Transverse colon (tissue), 4 donors: Measurements from ENCODE around the gene SF3B2. TPM values are rescaled to one million over a fixed set of nuclear protein-coding genes. Genes with fewer than 3 reads are reported as not detected.
A peak's percentile ranks its signal among the peaks of the same experiment; 100 is the strongest.

Source experiments
- DNase-seq: peaks from one replicate; pipeline ENCODE4 v3.0.0-alpha.2; 2019
- H3K27ac ChIP-seq, 4 donors: fragments of 200-600 bp; sonication (generic); 2 replicates each; pipeline ENCODE4 v1.5.1; 2016 to 2018; ENCODE audit warnings: inconsistent platforms in 4 of 4
- H3K27me3 ChIP-seq: fragments of 200-600 bp; sonication (generic); 2 replicates; pipeline ENCODE4 v1.5.1; 2017; ENCODE audit warnings: inconsistent platforms
- H3K36me3 ChIP-seq, 4 donors: fragments of 200-600 bp; sonication (generic); 2 replicates each; pipeline ENCODE4 v1.5.1; 2017 to 2019; ENCODE audit warnings: inconsistent platforms in 4 of 4
- H3K4me1 ChIP-seq, 4 donors: fragments of 200-600 bp; sonication (generic); 2 replicates each; pipeline ENCODE4 v1.5.1; 2017 to 2020; ENCODE audit warnings: inconsistent platforms in 4 of 4
- H3K4me3 ChIP-seq, 4 donors: fragments of 200-600 bp; sonication (generic); 1 replicate in 1 of 4; 2 replicates in 3 of 4; pipeline versions ENCODE4 v1.5.1 to v1.6.1; 2017 to 2019; ENCODE audit warnings: inconsistent platforms in 4 of 4
- H3K9me3 ChIP-seq, 2 donors: fragments of 200-600 bp; sonication (generic); 2 replicates each; pipeline ENCODE4 v1.5.1; 2017 to 2019; ENCODE audit warnings: inconsistent platforms in 2 of 2
- CTCF ChIP-seq, 5 experiments: fragments of 200-600 bp in 3 of 5; fragments of 450-650 bp in 2 of 5; sonication (generic) in 3 of 5; IDR thresholded peaks; 1 replicate in 2 of 5; 2 replicates in 3 of 5; pipeline ENCODE4 v1.5.1; 2016 to 2017; ENCODE audit warnings: antibody characterized with exemption in 5 of 5, inconsistent platforms in 3 of 5, mild to moderate bottlenecking in 2 of 5, moderate library complexity in 1 of 5
- EP300 ChIP-seq: sonication (generic); formaldehyde crosslinking; IDR thresholded peaks from one replicate; pipeline ENCODE4 v1.6.1; 2017; ENCODE audit warnings: antibody characterized with exemption, low read depth
- POLR2A ChIP-seq: fragments of 450-650 bp; IDR thresholded peaks from one replicate; pipeline ENCODE4 v1.6.1; 2016; ENCODE audit warnings: antibody characterized with exemption, mild to moderate bottlenecking, moderate library complexity
- POLR2AphosphoS5 ChIP-seq, 3 donors: sonication (generic); formaldehyde crosslinking; IDR thresholded peaks; one replicate each; pipeline ENCODE4 v1.6.1; 2016; ENCODE audit warnings: antibody characterized with exemption in 3 of 3
- WGBS, 2 donors: methylation state at CpG; one replicate each; pipeline ENCODE4 v1.1.5; 2018; ENCODE audit warnings: low coverage in 1 of 2; 5-methylcytosine and 5-hydroxymethylcytosine counted together
- in situ Hi-C, 4 donors: fragments of 200-750 bp; cut with MboI; loops; one replicate each; pipeline versions ENCODE4 v1.15.0 to v1.15.1; 2017; ENCODE audit warnings: low sequenced_read_pairs in 3 of 4, low pct_ligation_motif_present in 1 of 4, low pct_unique_long_range_greater_than_20kb in 1 of 4
- intact Hi-C: fragments of 100-400 bp; cut with DNase I; formaldehyde crosslinking; loops from one replicate; pipeline ENCODE4 v1.15.1; 2023; ENCODE audit warnings: low total_unique reads
- total RNA-seq, 4 donors: library from RNA; depleted of rRNA; stranded (reverse); fragments of >200 nt; gene quantifications; one replicate each; pipeline ENCODE4 v1.1.0, GENCODE V29; 2016

SF3B2 gene
- total RNA-seq, 4 donors from 2014 or later = 71.8 to 152 (median 137) TPM

- Histone ChIP-seq H3K4me3 (no peak overlapping the region), H3K27ac (peak overlapping the region in 3 of 4 donors; percentile 1 to 53 (median 36)), H3K9me3 (no peaks in the 10 kb centered on the region), H3K27me3 (no peaks in the 10 kb centered on the region), H3K36me3 (no peaks in the 10 kb centered on the region), H3K4me1 (peaks cover 14 to 45% (median 24%) of the 10 kb centered on the region in 4 donors)
- 50 to 70% methylated on average over 6 to 8 of the region's 8 CpGs for whole genome bisulfite sequencing, 2 donors
- intact Hi-C loops = no loop called here
- TF ChIP-seq CTCF (IDR thresholded peaks at IDR 0.05) (no peak), POLR2A (no peak), POLR2AphosphoS5 (IDR thresholded peaks at IDR 0.05) (no peak), EP300 (no peak)
- DNase-seq = no peak
- in situ Hi-C loops = no loop called here
Measured at GRCh38 chr11:66115638-66116301, 63.6 kb downstream of the SF3B2 start.

- Histone ChIP-seq H3K36me3 (no peaks in the 10 kb centered on the region), H3K27ac (peak overlapping the region in 2 of 4 donors; percentile 1 to 53), H3K4me3 (no peak overlapping the region), H3K4me1 (peaks cover 14 to 42% (median 22%) of the 10 kb centered on the region in 4 donors), H3K27me3 (no peaks in the 10 kb centered on the region), H3K9me3 (no peaks in the 10 kb centered on the region)
- in situ Hi-C loops (no loop called here), intact Hi-C loops (no loop called here)
- TF ChIP-seq POLR2A (no peak), POLR2AphosphoS5 (IDR thresholded peaks at IDR 0.05) (no peak), EP300 (no peak), CTCF (IDR thresholded peaks at IDR 0.05) (no peak)
- no peak for DNase-seq
- WGBS, 2 donors = 62 to 79% methylated on average over 3 to 7 of the region's 7 CpGs
Measured at GRCh38 chr11:66116576-66117361, 64.6 kb downstream of the SF3B2 start.

DNA sequence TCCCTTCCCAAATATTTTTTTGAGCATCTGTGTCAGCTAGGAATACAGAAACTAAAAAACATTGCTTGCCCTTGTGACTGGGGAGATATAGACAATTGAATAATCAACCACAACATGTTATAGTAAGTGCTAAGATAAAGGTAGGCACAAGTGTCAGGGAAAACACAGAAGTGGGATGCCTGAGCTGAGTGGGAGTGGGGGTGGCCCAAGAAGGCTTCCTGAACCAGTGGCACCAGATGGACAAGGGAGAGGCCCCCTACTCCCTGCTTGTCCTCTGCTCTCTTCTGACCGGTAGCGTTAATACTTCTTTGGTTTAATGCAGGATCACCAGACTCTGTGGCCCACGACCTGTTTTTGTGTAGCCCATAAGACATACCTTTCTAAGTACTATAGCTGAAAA, 66.7 kb downstream of the SF3B2 start:
- H3K27ac ChIP-seq = peak overlapping the region in 1 of 4 donors; percentile 28
- 62 to 90% methylated on average over 3 of the region's 3 CpGs for WGBS, 2 donors
- in situ Hi-C loops (no loop called here), intact Hi-C loops (no loop called here)
- no peaks in the 10 kb centered on the region for H3K36me3 ChIP-seq
- H3K4me3 ChIP-seq = no peak overlapping the region
- H3K27me3 ChIP-seq = no peaks in the 10 kb centered on the region
- H3K9me3 ChIP-seq = no peaks in the 10 kb centered on the region
- TF ChIP-seq CTCF (IDR thresholded peaks at IDR 0.05) (no peak), EP300 (no peak), POLR2A (no peak), POLR2AphosphoS5 (IDR thresholded peaks at IDR 0.05) (no peak)
- DNase-seq = no peak
- H3K4me1 ChIP-seq = peaks cover 0 to 21% (median 4%) of the 10 kb centered on the region in 4 donors

Other genes starting within 250 kb of the SF3B2 start
- 10 to 100 TPM in 1 of 4 donors, 1 to 10 TPM in 1, under 1 TPM in 1, not detected in 1; 0.60 to 10.0 (median 1.6) TPM for gene SNX32, start 218.4 kb upstream of the SF3B2 start, total RNA-seq
- 1,000 to 10,000 TPM; 1,308 to 1,852 (median 1,703) TPM for gene CFL1, start 194.2 kb upstream of the SF3B2 start, total RNA-seq
- gene MUS81, start 191.9 kb upstream of the SF3B2 start, total RNA-seq = 100 to 1,000 TPM in 1 of 4 donors, 10 to 100 TPM in 3; 58.3 to 191 (median 81.2) TPM
- gene EFEMP2, start 179.6 kb upstream of the SF3B2 start, total RNA-seq = 10 to 100 TPM; 15.2 to 34.4 (median 25.1) TPM
- 1 to 10 TPM in 2 of 4 donors, not detected in 2; 1.1 to 1.8 TPM for gene CTSW, start 172.5 kb upstream of the SF3B2 start, total RNA-seq
- 10 to 100 TPM; 53.4 to 82.6 (median 75.9) TPM for gene FIBP, start 163.9 kb upstream of the SF3B2 start, total RNA-seq
- 100 to 1,000 TPM in 1 of 4 donors, 10 to 100 TPM in 2, 1 to 10 TPM in 1; 7.9 to 140 (median 23.1) TPM for gene CCDC85B, start 161.7 kb upstream of the SF3B2 start, total RNA-seq
- 10 to 100 TPM in 1 of 4 donors, 1 to 10 TPM in 1, not detected in 2; 1.2 to 11.6 TPM for gene FOSL1, start 152.0 kb upstream of the SF3B2 start, total RNA-seq
- gene C11orf68, start 133.3 kb upstream of the SF3B2 start, total RNA-seq = 10 to 100 TPM; 15.2 to 59.5 (median 22.8) TPM
- 10 to 100 TPM; 15.7 to 63.2 (median 57.0) TPM for gene DRAP1, start 132.9 kb upstream of the SF3B2 start, total RNA-seq
- not detected for gene TSGA10IP, start 106.9 kb upstream of the SF3B2 start, total RNA-seq
- 10 to 100 TPM; 31.8 to 76.3 (median 34.3) TPM for gene SART1, start 90.6 kb upstream of the SF3B2 start, total RNA-seq
- gene EIF1AD, start 50.2 kb upstream of the SF3B2 start, total RNA-seq = 10 to 100 TPM; 14.6 to 82.6 (median 31.2) TPM
- gene BANF1, start 49.9 kb upstream of the SF3B2 start, total RNA-seq = 10 to 100 TPM; 27.9 to 79.7 (median 34.0) TPM
- gene CST6, start 40.4 kb upstream of the SF3B2 start, total RNA-seq = not detected
- gene CATSPER1, start 25.9 kb upstream of the SF3B2 start, total RNA-seq = not detected
- gene GAL3ST3, start 3.2 kb upstream of the SF3B2 start, total RNA-seq = not detected
- gene PACS1, start 17.9 kb downstream of the SF3B2 start, total RNA-seq = 10 to 100 TPM in 3 of 4 donors, 1 to 10 TPM in 1; 9.8 to 52.0 (median 27.2) TPM
- 10 to 100 TPM in 2 of 4 donors, 1 to 10 TPM in 2; 5.1 to 15.6 (median 11.1) TPM for gene KLC2, start 205.3 kb downstream of the SF3B2 start, total RNA-seq
- gene RAB1B, start 216.3 kb downstream of the SF3B2 start, total RNA-seq = 100 to 1,000 TPM in 3 of 4 donors, 10 to 100 TPM in 1; 89.8 to 141 (median 131) TPM
- under 1 TPM in 1 of 4 donors, not detected in 3; 0.41 TPM for gene CNIH2, start 225.8 kb downstream of the SF3B2 start, total RNA-seq
- 10 to 100 TPM; 60.6 to 99.7 (median 72.3) TPM for gene YIF1A, start 236.8 kb downstream of the SF3B2 start, total RNA-seq
- gene TMEM151A, start 239.5 kb downstream of the SF3B2 start, total RNA-seq = under 1 TPM in 2 of 4 donors, not detected in 2; 0.55 to 0.75 TPM